GM18870 (cell line): ENCODE measurements around the gene CACNA2D3.

ENCODE experiments used
- ATAC-seq: cut with Tn5 transposase; IDR thresholded peaks from one replicate; pipeline ENCODE4 v1.9.1; 2021; ENCODE audit warnings: moderate library complexity; ENCODE audit not compliant: unreplicated experiment

The CACNA2D3 gene

GRCh38 chr3:54557538-54558428 is 435.4 kb downstream of the CACNA2D3 start:
- ATAC-seq: no peak

DNA sequence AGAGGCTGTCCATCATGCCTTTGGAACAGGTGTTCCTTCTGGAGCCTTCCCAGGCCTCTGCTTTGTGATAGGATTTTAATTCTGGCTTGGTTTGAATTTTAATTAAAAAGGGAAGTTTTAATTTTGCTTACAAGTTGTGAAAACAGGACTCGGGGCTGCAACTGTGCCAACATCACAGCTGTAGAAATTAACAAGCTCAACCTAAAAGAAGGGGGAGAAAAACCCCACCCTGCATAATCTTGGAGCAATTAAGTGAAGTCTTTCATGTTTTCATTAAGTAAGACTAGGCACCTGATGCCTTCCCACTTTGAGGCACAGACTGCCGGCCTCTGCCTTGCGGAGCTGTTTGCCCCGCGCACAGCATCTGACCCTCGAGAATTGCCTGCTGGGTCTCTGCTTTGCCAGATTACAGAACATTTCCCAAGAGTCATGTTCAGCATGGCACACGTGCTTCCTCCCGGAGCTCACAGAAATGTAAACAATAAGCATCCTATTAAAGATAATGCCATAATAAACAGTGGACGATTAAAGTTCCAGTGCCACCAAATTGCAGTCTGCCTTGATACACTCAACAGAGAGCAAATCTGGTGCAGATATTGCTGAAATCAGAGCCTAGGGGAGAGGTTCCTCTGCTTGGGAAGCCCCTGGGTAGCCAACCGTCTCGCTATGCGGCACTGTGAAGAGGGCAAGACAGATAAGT is 441.3 kb downstream of the CACNA2D3 start:
- ATAC-seq: no peak

- no peak for ATAC-seq
Observed at GRCh38 chr3:54564374-54564925, 442.1 kb downstream of the CACNA2D3 start.

DNA sequence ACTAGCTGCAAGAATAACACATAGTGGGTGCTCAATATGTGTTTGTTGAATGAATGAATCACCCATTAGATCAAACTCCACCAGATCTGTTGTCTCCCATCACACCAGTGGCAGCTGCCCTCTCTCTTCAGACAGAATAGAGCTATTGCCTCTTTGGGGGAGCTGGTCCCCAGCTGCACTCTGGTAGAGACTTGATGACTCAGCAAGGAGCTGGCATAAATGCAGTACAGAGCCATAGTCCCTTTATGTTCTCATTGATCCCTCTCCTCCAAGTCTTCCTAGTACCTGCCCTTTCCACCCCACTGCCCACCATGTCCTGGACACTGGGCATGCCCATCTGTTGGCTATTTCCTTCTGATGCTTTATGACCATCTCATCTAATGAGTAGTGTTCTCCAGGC is 443.6 kb downstream of the CACNA2D3 start:
- ATAC-seq: no peak

DNA sequence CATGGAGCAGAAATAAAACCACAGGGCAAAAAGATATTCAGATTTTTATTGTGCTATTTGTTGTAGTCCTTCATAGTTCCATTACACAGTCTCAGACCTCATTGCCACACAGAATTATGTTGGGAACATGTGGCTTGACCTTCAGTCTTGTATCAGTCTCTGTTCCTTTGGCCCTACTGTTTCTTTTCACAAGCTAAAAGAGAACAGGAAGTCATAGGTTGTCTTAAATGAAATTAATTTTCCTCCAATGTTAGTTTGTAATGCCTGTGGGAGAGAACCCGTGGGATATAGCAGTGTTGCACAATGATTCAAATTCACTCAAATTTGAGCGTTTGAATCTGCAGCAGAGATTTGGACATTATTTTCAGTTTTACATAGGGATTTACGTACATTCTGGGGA is 445.6 kb downstream of the CACNA2D3 start:
- ATAC-seq: no peak

GRCh38 chr3:54570008-54570407 is 447.7 kb downstream of the CACNA2D3 start:
- ATAC-seq: no peak

DNA sequence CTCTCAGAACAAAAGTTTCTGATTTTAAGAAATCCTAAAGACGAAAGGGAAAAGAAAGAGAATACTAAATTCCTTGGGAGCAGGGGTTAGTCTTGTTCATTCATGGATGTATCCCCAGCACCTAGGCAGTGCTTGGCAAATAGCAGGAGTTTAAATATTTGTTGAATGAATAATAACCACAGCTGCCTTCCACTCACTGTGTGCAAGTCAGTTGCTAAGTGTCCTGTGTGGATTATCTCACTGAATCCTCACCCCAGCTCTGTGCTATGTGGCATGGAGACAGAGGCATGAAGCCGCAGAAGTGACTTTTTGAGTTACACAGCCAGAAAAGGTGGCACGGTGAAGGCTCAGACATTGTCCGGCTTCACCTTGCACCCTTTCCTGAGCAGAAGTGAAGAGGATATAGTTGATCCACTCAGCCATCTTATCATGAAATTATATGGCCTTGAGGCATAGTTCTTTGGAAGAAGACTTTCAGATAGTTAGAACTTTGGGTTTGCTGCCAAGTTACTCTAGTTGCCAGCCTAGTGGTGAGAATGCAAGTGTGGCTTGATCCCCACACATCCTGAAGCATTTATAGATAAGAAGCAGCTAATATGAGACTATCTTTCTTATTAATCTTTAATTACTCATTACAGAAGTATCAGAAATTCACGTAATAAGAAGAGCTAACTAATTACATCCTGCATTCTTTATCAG is 450.0 kb downstream of the CACNA2D3 start:
- ATAC-seq: no peak

GRCh38 chr3:54573858-54574257 is 451.5 kb downstream of the CACNA2D3 start:
- no peak for ATAC-seq

- ATAC-seq: no peak
Observed at GRCh38 chr3:54574906-54575617, 452.7 kb downstream of the CACNA2D3 start.

- no peak for ATAC-seq
Observed at GRCh38 chr3:54575618-54575960, 453.2 kb downstream of the CACNA2D3 start.

GRCh38 chr3:54577313-54577712 is 455.0 kb downstream of the CACNA2D3 start:
- ATAC-seq: no peak

- no peak for ATAC-seq
Observed at GRCh38 chr3:54578417-54578816, 456.1 kb downstream of the CACNA2D3 start.

GRCh38 chr3:54580453-54580852 is 458.1 kb downstream of the CACNA2D3 start:
- no peak for ATAC-seq

- ATAC-seq: no peak
Observed at GRCh38 chr3:54582424-54582823, 460.1 kb downstream of the CACNA2D3 start.

DNA sequence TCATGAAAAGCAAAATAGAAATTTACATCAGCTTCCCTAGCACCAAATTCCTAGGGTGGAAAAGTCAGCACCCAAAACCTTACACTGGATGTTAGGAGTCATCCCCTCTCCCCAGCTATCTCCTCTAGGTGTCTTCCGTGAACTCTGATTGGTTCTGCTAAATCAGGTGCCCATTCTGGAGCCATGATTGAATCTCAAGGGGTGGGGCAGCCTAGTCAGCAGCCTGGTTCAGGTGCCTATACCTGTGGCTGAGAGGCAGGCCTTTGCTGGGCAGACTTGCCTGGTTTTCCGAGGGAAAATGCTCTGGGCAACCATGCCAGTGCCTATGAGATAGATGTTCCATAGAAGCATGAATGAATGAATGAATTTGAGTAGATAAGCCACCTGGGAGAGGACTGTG is 468.8 kb downstream of the CACNA2D3 start:
- ATAC-seq: no peak

GRCh38 chr3:54593653-54594052 is 471.3 kb downstream of the CACNA2D3 start:
- no peak for ATAC-seq

GRCh38 chr3:54596087-54596486 is 473.7 kb downstream of the CACNA2D3 start:
- no peak for ATAC-seq

GRCh38 chr3:54599716-54600115 is 477.4 kb downstream of the CACNA2D3 start:
- no peak for ATAC-seq

- ATAC-seq: no peak
Observed at GRCh38 chr3:54600441-54601204, 478.3 kb downstream of the CACNA2D3 start.

DNA sequence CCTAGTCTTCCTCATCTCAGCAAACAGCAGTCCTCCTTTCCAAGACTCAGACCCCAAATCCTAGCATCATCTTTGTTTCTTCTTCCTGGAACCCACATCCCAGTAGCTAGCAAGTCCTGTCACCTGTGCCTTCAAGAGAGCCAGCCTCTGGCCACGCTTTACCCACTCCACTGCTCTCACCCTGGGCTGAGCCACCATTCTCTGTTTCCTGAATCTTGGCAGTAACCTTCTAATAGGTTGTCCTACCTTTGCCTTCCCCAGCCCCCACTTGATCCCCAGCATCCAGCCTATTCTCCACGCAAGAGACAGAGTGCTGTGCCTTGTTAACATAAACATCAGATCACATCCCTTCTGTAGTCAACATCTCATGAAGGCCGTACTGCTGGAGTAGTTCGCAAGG is 482.1 kb downstream of the CACNA2D3 start:
- ATAC-seq: no peak
